ENCODE results near the gene MST1R. TPM values are rescaled to one million over a fixed set of nuclear protein-coding genes. Genes with fewer than 3 reads are reported as not detected.
A peak's percentile ranks its signal among the peaks of the same experiment; 100 is the strongest.
"Not testable (repeated sequence)": the region's sequence is repeated elsewhere in the genome, so short reads cannot be mapped to it uniquely, and the experiment has no call there.

MST1R gene
- total and polyA plus RNA-seq, 2 experiments from 2014 or later, result 0.32 to 0.35 TPM

- Histone ChIP-seq H3K27me3 (replicated peaks; ENCODE audit: insufficient read depth) (no peaks in the 10 kb centered on the region), H2AFZ (peak within 1 kb of the TSS; percentile 80), H3K36me3 (ENCODE audit: low read depth) (no peaks in the 10 kb centered on the region), H3K4me2 (ENCODE audit: unreplicated experiment) (peak within 1 kb of the TSS; percentile 87), H3K4me1 (ENCODE audit: insufficient read depth) (peaks cover 8% of the 10 kb centered on the region), H3K27ac (peak within 1 kb of the TSS; percentile 83), H3K9me2 (ENCODE audit: insufficient read depth) (no peaks in the 10 kb centered on the region), H3K9me3 (ENCODE audit: low read depth) (no peaks in the 10 kb centered on the region), H4K20me1 (ENCODE audit: insufficient read depth) (no peaks in the 10 kb centered on the region), H3F3A (ENCODE audit: insufficient read depth) (peaks cover 12% of the 10 kb centered on the region; the same call in 1 of the 2 replicates), H3K79me2 (ENCODE audit: insufficient read depth) (peaks cover 47% of the 10 kb centered on the region), H3K9ac (peak within 1 kb of the TSS; percentile 86), H3K4me3 (peak within 1 kb of the TSS; percentile 96)
- TF ChIP-seq EZH2 (IDR thresholded peaks at IDR 0.05; ENCODE audit: insufficient read depth, poor library complexity, severe bottlenecking), result no peak
- in situ Hi-C loops (cut with MboI), result no loop called here
- DNase-seq, result peak; percentile 99
- 1% methylated on average over 70 to 73 of the region's 74 CpGs for WGBS, 2 experiments (ENCODE audit: low coverage in 1 of 2, low lambda C conversion rate in 2 of 2, missing lambda C conversion rate in 2 of 2)
Observed at GRCh38 chr3:49939858-49940666, 36.4 kb upstream of the MST1R start, which contains the start of gene RBM6. Gene RBM6 (plus strand): TSS chr3:49940150. CDS start chr3:49962642, 22,492 bp downstream.

GRCh38 chr3:49937090-49937489, 33.4 kb upstream of the MST1R start:
- no peaks in the 10 kb centered on the region for H4K20me1 ChIP-seq (ENCODE audit: insufficient read depth)
- peaks cover 17% of the 10 kb centered on the region for H3K79me2 ChIP-seq (ENCODE audit: insufficient read depth)
- H3K4me3 ChIP-seq, result no peak overlapping the region
- WGBS, 2 experiments (ENCODE audit: low coverage in 1 of 2, low lambda C conversion rate in 2 of 2, missing lambda C conversion rate in 2 of 2), result 80 to 87% methylated on average over 3 of the region's 3 CpGs
- TF ChIP-seq EZH2phosphoT487 (IDR thresholded peaks at IDR 0.05; ENCODE audit: insufficient read depth, low read depth) (no peak), EZH2 (IDR thresholded peaks at IDR 0.05; ENCODE audit: insufficient read depth, poor library complexity, severe bottlenecking) (no peak)
- H3K4me1 ChIP-seq (ENCODE audit: insufficient read depth), result peaks cover 8% of the 10 kb centered on the region
- H3K9ac ChIP-seq, result no peak overlapping the region
- peaks cover 12% of the 10 kb centered on the region; the same call in 1 of the 2 replicates for H3F3A ChIP-seq (ENCODE audit: insufficient read depth)
- H2AFZ ChIP-seq, result no peak overlapping the region
- H3K27ac ChIP-seq, result no peak overlapping the region
- no peak overlapping the region for H3K4me2 ChIP-seq (ENCODE audit: unreplicated experiment)
- peak; percentile 15 for DNase-seq
- in situ Hi-C loops (cut with MboI), result no loop called here
- no peaks in the 10 kb centered on the region for H3K9me3 ChIP-seq (ENCODE audit: low read depth)
- no peaks in the 10 kb centered on the region for H3K36me3 ChIP-seq (ENCODE audit: low read depth)
- no peaks in the 10 kb centered on the region for H3K9me2 ChIP-seq (ENCODE audit: insufficient read depth)
- H3K27me3 ChIP-seq (replicated peaks; ENCODE audit: insufficient read depth), result no peaks in the 10 kb centered on the region

DNA sequence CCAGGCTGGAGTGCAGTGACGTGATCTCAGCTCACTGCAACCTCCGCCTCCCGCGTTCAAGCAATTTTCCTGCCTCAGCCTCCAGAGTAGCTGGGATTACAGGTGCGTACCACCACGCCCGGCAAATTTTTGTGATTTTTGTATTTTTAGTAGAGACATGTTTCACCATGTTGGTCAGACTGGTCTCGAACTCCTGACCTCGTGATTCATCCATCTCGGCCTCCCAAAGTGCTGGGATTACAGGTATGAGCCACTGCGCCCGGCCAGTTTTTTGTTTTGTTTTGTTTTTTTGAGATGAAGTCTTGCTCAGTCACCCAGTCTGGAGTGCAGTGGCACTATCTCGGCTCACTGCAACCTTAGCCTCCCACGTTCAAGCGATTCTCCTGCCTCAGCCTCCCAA, 28.6 kb upstream of the MST1R start:
- H3K9me2 ChIP-seq (ENCODE audit: insufficient read depth); DNase-seq; in situ Hi-C loops (cut with MboI); H3K4me3 ChIP-seq; H3K27me3 ChIP-seq (replicated peaks; ENCODE audit: insufficient read depth); H3K4me2 ChIP-seq (ENCODE audit: unreplicated experiment); H3K9ac ChIP-seq; H2AFZ ChIP-seq; H3K27ac ChIP-seq; H3K9me3 ChIP-seq (ENCODE audit: low read depth); H4K20me1 ChIP-seq (ENCODE audit: insufficient read depth); H3K36me3 ChIP-seq (ENCODE audit: low read depth); H3F3A ChIP-seq (ENCODE audit: insufficient read depth): not testable (repeated sequence)
- 90 to 92% methylated on average over 15 of the region's 15 CpGs for whole genome bisulfite sequencing, 2 experiments (ENCODE audit: low coverage in 1 of 2, low lambda C conversion rate in 2 of 2, missing lambda C conversion rate in 2 of 2)
- H3K79me2 ChIP-seq (ENCODE audit: insufficient read depth), result peaks cover 21% of the 10 kb centered on the region; the same call in 1 of the 2 replicates
- peaks cover 11% of the 10 kb centered on the region for H3K4me1 ChIP-seq (ENCODE audit: insufficient read depth)

- 0 out of 2 replicates have a peak, but pooled peaks cover 8% of the 10 kb centered on the region for H3F3A ChIP-seq (ENCODE audit: insufficient read depth)
- H3K4me1 ChIP-seq (ENCODE audit: insufficient read depth), result peaks cover 11% of the 10 kb centered on the region
- H3K27ac ChIP-seq, result no peak overlapping the region
- no peak overlapping the region for H3K9ac ChIP-seq
- no peak overlapping the region for H3K4me3 ChIP-seq
- H3K4me2 ChIP-seq (ENCODE audit: unreplicated experiment), result no peak overlapping the region
- no peak for TF ChIP-seq EZH2phosphoT487 (IDR thresholded peaks at IDR 0.05; ENCODE audit: insufficient read depth, low read depth)
- no peak for TF ChIP-seq EZH2 (IDR thresholded peaks at IDR 0.05; ENCODE audit: insufficient read depth, poor library complexity, severe bottlenecking)
- DNase-seq, result no peak
- no peaks in the 10 kb centered on the region for H3K27me3 ChIP-seq (replicated peaks; ENCODE audit: insufficient read depth)
- no peaks in the 10 kb centered on the region for H3K9me3 ChIP-seq (ENCODE audit: low read depth)
- H3K36me3 ChIP-seq (ENCODE audit: low read depth), result no peaks in the 10 kb centered on the region
- H2AFZ ChIP-seq, result peak overlapping the region; percentile 92
- H4K20me1 ChIP-seq (ENCODE audit: insufficient read depth), result no peaks in the 10 kb centered on the region
- no peaks in the 10 kb centered on the region for H3K9me2 ChIP-seq (ENCODE audit: insufficient read depth)
- in situ Hi-C loops (cut with MboI), result no loop called here
- 94 to 96% methylated on average over 1 of the region's 1 CpG for WGBS, 2 experiments (ENCODE audit: low coverage in 1 of 2, low lambda C conversion rate in 2 of 2, missing lambda C conversion rate in 2 of 2)
- H3K79me2 ChIP-seq (ENCODE audit: insufficient read depth), result peaks cover 31% of the 10 kb centered on the region; the same call in 1 of the 2 replicates
Observed at GRCh38 chr3:49930922-49931321, 27.2 kb upstream of the MST1R start.
